WTC11 (cell line): Measurements from ENCODE around the gene TIPRL. TPM values are rescaled to one million over a fixed set of nuclear protein-coding genes. Genes with fewer than 3 reads are reported as not detected.

Source experiments
- ATAC-seq: fragments of 200-7000 bp; cut with Tn5 transposase; 2 replicates; pipeline ENCODE4 v1.10.0; 2021; ENCODE audit warnings: mild to moderate bottlenecking, moderate library complexity
- CTCF ChIA-PET: fragments of 300-600 bp; sonication (Branson Sonifier 250); formaldehyde crosslinking; loops from one replicate; lab custom pipeline; 2021; ENCODE audit warnings: antibody characterized with exemption; lab: Charles Lee
- POLR2A ChIA-PET: fragments of 350-600 bp; sonication (Branson Sonifier 250); formaldehyde crosslinking; loops from one replicate; lab custom pipeline; 2021; ENCODE audit warnings: antibody characterized with exemption; lab: Charles Lee
- DNase-seq: peaks from one replicate; pipeline ENCODE4 v3.0.0; 2021; ENCODE audit warnings: low spot score
- H3K27ac Mint-ChIP-seq: 2 replicates; pipeline ENCODE4 v1.8.0; 2021; ENCODE audit warnings: mixed read lengths
- H3K27me3 Mint-ChIP-seq: 2 replicates; pipeline ENCODE4 v1.8.0; 2021; ENCODE audit warnings: low read depth, mild to moderate bottlenecking, moderate library complexity, mixed read lengths
- H3K36me3 Mint-ChIP-seq: 2 replicates; pipeline ENCODE4 v1.8.0; 2021; ENCODE audit warnings: mixed read lengths
- H3K4me1 Mint-ChIP-seq: 2 replicates; pipeline ENCODE4 v1.8.0; 2022; ENCODE audit warnings: mixed read lengths
- H3K4me3 Mint-ChIP-seq: 2 replicates; pipeline ENCODE4 v1.8.0; 2021; ENCODE audit warnings: mild to moderate bottlenecking, moderate library complexity, mixed read lengths
- H3K9me3 Mint-ChIP-seq: 2 replicates; pipeline ENCODE4 v1.8.0; 2021; ENCODE audit warnings: mixed read lengths
- CREB1 ChIP-seq: sonication (generic); formaldehyde crosslinking; IDR thresholded peaks from 2 replicates; pipeline ENCODE4 v1.8.0; 2023; ENCODE audit warnings: mild to moderate bottlenecking, missing genetic modification reagents
- E2F1 ChIP-seq: sonication (generic); formaldehyde crosslinking; IDR thresholded peaks from 2 replicates; pipeline ENCODE4 v1.8.0; 2022; ENCODE audit warnings: mild to moderate bottlenecking, missing genetic modification reagents
- ELF4 ChIP-seq: sonication (generic); formaldehyde crosslinking; IDR thresholded peaks from 2 replicates; pipeline ENCODE4 v1.8.1; 2022; ENCODE audit warnings: low read depth, mild to moderate bottlenecking, moderate library complexity, missing genetic modification reagents
- ESRRA ChIP-seq: sonication (generic); formaldehyde crosslinking; IDR thresholded peaks from 2 replicates; pipeline ENCODE4 v1.8.1; 2022; ENCODE audit warnings: mild to moderate bottlenecking, missing genetic modification reagents, borderline replicate concordance
- FOXK1 ChIP-seq: sonication (generic); formaldehyde crosslinking; IDR thresholded peaks from 2 replicates; pipeline ENCODE4 v1.8.0; 2022; ENCODE audit warnings: mild to moderate bottlenecking, moderate library complexity, missing genetic modification reagents
- GABPB1 ChIP-seq: sonication (generic); formaldehyde crosslinking; IDR thresholded peaks from 2 replicates; pipeline ENCODE4 v1.8.1; 2023; ENCODE audit warnings: mild to moderate bottlenecking, missing genetic modification reagents
- GRHL2 ChIP-seq: fragments of 250-450 bp; sonication (Bioruptor Pico); IDR thresholded peaks from 2 replicates; pipeline ENCODE4 v1.8.0; 2022; ENCODE audit warnings: mild to moderate bottlenecking, moderate library complexity; ENCODE audit not compliant: insufficient replicate concordance, severe bottlenecking
- GTF2I ChIP-seq: fragments of 250-450 bp; sonication (Bioruptor Pico); conservative IDR thresholded peaks from 2 replicates; pipeline ENCODE4 v1.4.0; 2021; ENCODE audit warnings: mild to moderate bottlenecking
- IRF2 ChIP-seq: sonication (generic); formaldehyde crosslinking; IDR thresholded peaks from 2 replicates; pipeline ENCODE4 v1.8.0; 2022; ENCODE audit warnings: low read depth, missing genetic modification reagents, borderline replicate concordance
- MXD4 ChIP-seq: fragments of 250-450 bp; sonication (Bioruptor Pico); IDR thresholded peaks from 2 replicates; pipeline ENCODE4 v1.8.0; 2021; ENCODE audit warnings: mild to moderate bottlenecking, moderate library complexity, borderline replicate concordance
- MYBL2 ChIP-seq: sonication (generic); formaldehyde crosslinking; IDR thresholded peaks from 2 replicates; pipeline ENCODE4 v1.8.1; 2023; ENCODE audit warnings: mild to moderate bottlenecking, moderate library complexity, missing genetic modification reagents
- NFATC4 ChIP-seq: fragments of 250-450 bp; sonication (Bioruptor Pico); IDR thresholded peaks from 2 replicates; pipeline ENCODE4 v1.9.0; 2021; ENCODE audit warnings: mild to moderate bottlenecking
- NR1H2 ChIP-seq: sonication (generic); formaldehyde crosslinking; IDR thresholded peaks from 2 replicates; pipeline ENCODE4 v1.9.0; 2021; ENCODE audit warnings: mild to moderate bottlenecking, moderate library complexity, missing genetic modification reagents
- OVOL2 ChIP-seq: fragments of 250-450 bp; sonication (Bioruptor Pico); IDR thresholded peaks from 2 replicates; pipeline ENCODE4 v1.9.0; 2021; ENCODE audit warnings: mild to moderate bottlenecking, borderline replicate concordance
- SMAD3 ChIP-seq: sonication (generic); formaldehyde crosslinking; IDR thresholded peaks from 2 replicates; pipeline ENCODE4 v1.8.0; 2022; ENCODE audit warnings: missing genetic modification reagents, mild to moderate bottlenecking, borderline replicate concordance
- SP1 ChIP-seq: sonication (generic); formaldehyde crosslinking; conservative IDR thresholded peaks from 2 replicates; pipeline ENCODE4 v1.8.1; 2022; ENCODE audit warnings: missing genetic modification reagents
- TEAD1 ChIP-seq: sonication (generic); formaldehyde crosslinking; IDR thresholded peaks from 2 replicates; pipeline ENCODE4 v1.8.0; 2022; ENCODE audit warnings: mild to moderate bottlenecking, missing genetic modification reagents
- TEAD4 ChIP-seq: sonication (generic); formaldehyde crosslinking; IDR thresholded peaks from 2 replicates; pipeline ENCODE4 v1.8.0; 2022; ENCODE audit warnings: mild to moderate bottlenecking, missing genetic modification reagents
- USF1 ChIP-seq: sonication (generic); formaldehyde crosslinking; IDR thresholded peaks from 2 replicates; pipeline ENCODE4 v1.8.0; 2022; ENCODE audit warnings: mild to moderate bottlenecking, missing genetic modification reagents
- ZNF121 ChIP-seq: sonication (generic); formaldehyde crosslinking; IDR thresholded peaks from 2 replicates; pipeline ENCODE4 v1.8.0; 2023; ENCODE audit warnings: missing genetic modification reagents
- ZNF263 ChIP-seq: sonication (generic); formaldehyde crosslinking; IDR thresholded peaks from 2 replicates; pipeline ENCODE4 v1.8.1; 2022; ENCODE audit warnings: low read depth, mild to moderate bottlenecking, moderate library complexity, missing genetic modification reagents
- ZNF281 ChIP-seq: sonication (generic); formaldehyde crosslinking; IDR thresholded peaks from 2 replicates; pipeline ENCODE4 v1.8.0; 2023; ENCODE audit warnings: mild to moderate bottlenecking, missing genetic modification reagents
- ZNF396 ChIP-seq: fragments of 250-450 bp; sonication (Bioruptor Pico); IDR thresholded peaks from 2 replicates; pipeline ENCODE4 v1.8.0; 2021; ENCODE audit warnings: mild to moderate bottlenecking, moderate library complexity, borderline replicate concordance
- ZNF423 ChIP-seq: fragments of 250-450 bp; sonication (Bioruptor Pico); IDR thresholded peaks from 2 replicates; pipeline ENCODE4 v2.1.2; 2022; ENCODE audit warnings: mild to moderate bottlenecking, moderate library complexity
- ZNF512 ChIP-seq: sonication (generic); formaldehyde crosslinking; IDR thresholded peaks from 2 replicates; pipeline ENCODE4 v1.8.1; 2022; ENCODE audit warnings: missing genetic modification reagents, borderline replicate concordance
- total RNA-seq: library from RNA; stranded (reverse); gene quantifications from 3 replicates; pipeline ENCODE4 v1.2.3, GENCODE V29; 2021
- TF ChIP-seq, protein P1 (sequence below): sonication (generic); formaldehyde crosslinking; IDR thresholded peaks from 2 replicates; pipeline ENCODE4 v1.8.1; 2023; ENCODE audit warnings: mild to moderate bottlenecking, missing genetic modification reagents
- TF ChIP-seq, protein P2 (sequence below): sonication (generic); formaldehyde crosslinking; IDR thresholded peaks from 2 replicates; pipeline ENCODE4 v1.8.1; 2023; ENCODE audit warnings: mild to moderate bottlenecking, missing genetic modification reagents, moderate library complexity
- TF ChIP-seq, protein P3 (sequence below): fragments of 250-450 bp; sonication (Bioruptor Pico); IDR thresholded peaks from 2 replicates; pipeline ENCODE4 v1.9.0; 2021; ENCODE audit warnings: moderate library complexity, mild to moderate bottlenecking, inconsistent platforms, borderline replicate concordance

The TIPRL gene
- total RNA-seq, 1 experiment from 2014 or later, result 25.3 TPM

DNA sequence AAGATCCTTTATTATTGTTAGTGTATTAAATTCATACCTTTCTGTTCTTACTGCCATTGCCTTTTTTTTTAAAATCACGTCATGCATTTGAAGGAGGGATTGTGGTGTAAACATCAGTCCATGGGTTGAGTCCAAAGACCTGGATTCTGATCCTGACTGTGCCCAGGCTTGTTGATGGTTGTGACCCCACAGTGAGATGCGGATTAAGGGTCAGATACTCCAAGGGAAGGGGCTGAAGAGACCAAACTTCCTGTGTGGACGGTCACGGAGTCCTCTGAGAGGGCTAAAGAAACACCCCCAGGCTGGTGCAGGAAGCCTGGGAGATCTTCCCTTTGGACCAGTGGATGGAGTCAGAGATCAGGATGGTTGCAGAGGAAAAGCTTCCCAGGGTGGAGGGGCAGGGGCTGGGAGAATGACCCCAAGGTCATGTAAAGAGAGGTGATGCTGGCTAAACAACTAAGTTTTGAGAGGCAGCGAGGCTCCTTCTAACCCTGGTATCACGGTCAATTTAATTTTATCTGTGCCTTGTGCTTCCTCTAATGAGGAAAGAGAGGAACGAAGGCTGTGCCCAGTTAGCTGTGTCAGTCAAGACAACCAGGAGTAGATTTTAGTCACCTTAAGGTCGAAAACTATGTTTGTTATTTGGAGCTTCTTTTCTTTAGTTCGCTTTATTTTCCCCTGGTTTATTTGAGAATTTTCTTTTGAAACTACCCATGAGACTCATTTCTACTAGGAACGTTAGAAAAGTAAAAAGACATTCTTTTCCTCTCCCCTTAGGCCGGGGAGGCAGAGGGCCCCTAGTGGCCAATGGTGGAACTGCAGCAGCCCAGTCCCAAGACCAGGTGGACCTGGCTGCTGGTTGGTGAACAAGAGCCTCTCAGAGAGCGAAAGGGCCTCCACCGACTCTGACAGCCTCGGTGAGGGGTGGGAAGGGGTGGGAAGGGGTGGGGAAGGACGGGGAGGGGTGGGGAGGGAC lies 33.3 kb upstream of the TIPRL start (continued):
- no peak for TF ChIP-seq ESRRA (CRISPR knock-in tag)

- H3K4me1 Mint-ChIP-seq, result peaks cover 13% of the 10 kb centered on the region
- no peaks in the 10 kb centered on the region for H3K9me3 Mint-ChIP-seq
These were observed 32.6 kb upstream of the TIPRL start for GRCh38 chr1:168146160-168146539.

DNA sequence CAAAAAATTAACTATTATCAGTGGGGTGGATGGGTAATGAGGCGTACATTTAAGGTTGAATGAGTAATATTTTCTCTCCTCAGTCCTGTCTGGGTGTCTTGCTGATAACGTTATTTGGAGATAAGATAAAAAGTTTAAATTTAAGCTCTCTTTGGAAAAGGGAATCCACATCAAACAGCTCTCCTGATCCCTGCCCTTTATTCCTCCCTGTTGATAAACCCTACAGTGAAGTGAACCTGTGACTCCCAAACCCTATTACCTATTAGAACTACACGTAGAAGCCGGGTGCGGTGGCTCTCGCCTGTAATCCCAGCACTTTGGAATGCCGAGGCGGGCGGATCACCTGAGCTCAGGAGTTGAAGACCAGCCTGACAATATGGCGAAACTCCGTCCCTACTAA lies 32.1 kb upstream of the TIPRL start:
- CTCF ChIA-PET, result interaction anchor here (1.0 kb wide), 1 partner anchor 89 kb away, joined by 3 read pairs; no protein-coding TSS in a partner anchor
- H3K9me3 Mint-ChIP-seq, result no peaks in the 10 kb centered on the region
- H3K27me3 Mint-ChIP-seq, result no peaks in the 10 kb centered on the region
- peaks cover 16% of the 10 kb centered on the region for H3K4me1 Mint-ChIP-seq
- no peak overlapping the region for H3K27ac Mint-ChIP-seq
- ATAC-seq (no peak), DNase-seq (no peak)
- TF ChIP-seq E2F1 (CRISPR knock-in tag), result no peak
- no peak for TF ChIP-seq ZNF281 (CRISPR knock-in tag)
- TF ChIP-seq IRF2, result no peak
- no peak for TF ChIP-seq MXD4 (CRISPR knock-in tag)
- no peak for TF ChIP-seq NFATC4 (CRISPR knock-in tag)
- no peak for TF ChIP-seq MYBL2 (CRISPR knock-in tag)
- no peak for TF ChIP-seq NR1H2
- TF ChIP-seq ZNF423, result no peak
- no peak for TF ChIP-seq GABPB1 (CRISPR knock-in tag)
- TF ChIP-seq USF1 (CRISPR knock-in tag), result no peak
- no peak for TF ChIP-seq OVOL2 (CRISPR knock-in tag)
- no peak overlapping the region for H3K4me3 Mint-ChIP-seq
- POLR2A ChIA-PET, result no interaction called here
- H3K36me3 Mint-ChIP-seq, result no peaks in the 10 kb centered on the region

More at GRCh38 chr1:168146160-168146539, 32.6 kb upstream of the TIPRL start:
- no peaks in the 10 kb centered on the region for H3K36me3 Mint-ChIP-seq
- POLR2A ChIA-PET, result no interaction called here
- TF ChIP-seq ZNF512 (no peak), TEAD4 (no peak), ZNF121 (CRISPR knock-in tag) (no peak), TEAD1 (CRISPR knock-in tag) (no peak), GRHL2 (CRISPR knock-in tag) (no peak), CREB1 (no peak), GTF2I (CRISPR knock-in tag) (no peak), SP1 (CRISPR knock-in tag) (no peak), ZNF396 (CRISPR knock-in tag) (no peak), ELF4 (CRISPR knock-in tag) (no peak), SMAD3 (no peak), ZNF263 (CRISPR knock-in tag) (no peak), FOXK1 (CRISPR knock-in tag) (no peak)
- TF ChIP-seq, protein P1, sequence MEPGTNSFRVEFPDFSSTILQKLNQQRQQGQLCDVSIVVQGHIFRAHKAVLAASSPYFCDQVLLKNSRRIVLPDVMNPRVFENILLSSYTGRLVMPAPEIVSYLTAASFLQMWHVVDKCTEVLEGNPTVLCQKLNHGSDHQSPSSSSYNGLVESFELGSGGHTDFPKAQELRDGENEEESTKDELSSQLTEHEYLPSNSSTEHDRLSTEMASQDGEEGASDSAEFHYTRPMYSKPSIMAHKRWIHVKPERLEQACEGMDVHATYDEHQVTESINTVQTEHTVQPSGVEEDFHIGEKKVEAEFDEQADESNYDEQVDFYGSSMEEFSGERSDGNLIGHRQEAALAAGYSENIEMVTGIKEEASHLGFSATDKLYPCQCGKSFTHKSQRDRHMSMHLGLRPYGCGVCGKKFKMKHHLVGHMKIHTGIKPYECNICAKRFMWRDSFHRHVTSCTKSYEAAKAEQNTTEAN, result no peak
- TF ChIP-seq, protein P2, sequence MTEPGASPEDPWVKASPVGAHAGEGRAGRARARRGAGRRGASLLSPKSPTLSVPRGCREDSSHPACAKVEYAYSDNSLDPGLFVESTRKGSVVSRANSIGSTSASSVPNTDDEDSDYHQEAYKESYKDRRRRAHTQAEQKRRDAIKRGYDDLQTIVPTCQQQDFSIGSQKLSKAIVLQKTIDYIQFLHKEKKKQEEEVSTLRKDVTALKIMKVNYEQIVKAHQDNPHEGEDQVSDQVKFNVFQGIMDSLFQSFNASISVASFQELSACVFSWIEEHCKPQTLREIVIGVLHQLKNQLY (CRISPR knock-in tag), result no peak
- TF ChIP-seq, protein P3, sequence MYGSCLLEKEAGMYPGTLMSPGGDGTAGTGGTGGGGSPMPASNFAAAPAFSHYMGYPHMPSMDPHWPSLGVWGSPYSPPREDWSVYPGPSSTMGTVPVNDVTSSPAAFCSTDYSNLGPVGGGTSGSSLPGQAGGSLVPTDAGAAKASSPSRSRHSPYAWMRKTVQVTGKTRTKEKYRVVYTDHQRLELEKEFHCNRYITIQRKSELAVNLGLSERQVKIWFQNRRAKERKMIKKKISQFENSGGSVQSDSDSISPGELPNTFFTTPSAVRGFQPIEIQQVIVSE (CRISPR knock-in tag), result no peak
- ATAC-seq, result no peak
- CTCF ChIA-PET, result interaction anchor here (0.8 to 1.3 kb wide), 5 partner anchors 10 to 139 kb away, joined by 3 to 8 read pairs (median 6); partner anchors contain the start of gene GPR161
- no peak overlapping the region for H3K27ac Mint-ChIP-seq
- no peaks in the 10 kb centered on the region for H3K27me3 Mint-ChIP-seq
- H3K4me3 Mint-ChIP-seq, result no peak overlapping the region
- DNase-seq, result no peak
